Stimulated activated naive CD8-positive, alpha-beta T cell treated with anti-CD3 and anti-CD28 coated beads, Interleukin-15, amount 100 ng/mL, for 72 hours (primary cell): ENCODE measurements around the gene CPEB4.

Experiments used
- ATAC-seq: fragments of 150-1000 bp; cut with Tn5 transposase; 2 replicates; pipeline ENCODE4 v1.10.0; 2021; ENCODE audit warnings: mild to moderate bottlenecking, moderate library complexity
- DNase-seq, 2 donors: peaks; one replicate each; pipeline ENCODE4 v3.0.0; 2021 to 2022
- H3K27ac Mint-ChIP-seq, 2 donors: one replicate each; pipeline ENCODE4 v1.8.0; 2022; ENCODE audit warnings: mild to moderate bottlenecking in 2 of 2, mixed read lengths in 2 of 2, moderate library complexity in 2 of 2
- H3K27me3 Mint-ChIP-seq: one replicate; pipeline ENCODE4 v1.8.0; 2022; ENCODE audit warnings: mixed read lengths
- H3K4me1 Mint-ChIP-seq: one replicate; pipeline ENCODE4 v1.8.0; 2022; ENCODE audit warnings: mild to moderate bottlenecking, mixed read lengths
- H3K4me3 Mint-ChIP-seq, 2 donors: one replicate each; pipeline ENCODE4 v1.8.0; 2022; ENCODE audit warnings: mild to moderate bottlenecking in 2 of 2, mixed read lengths in 2 of 2, moderate library complexity in 1 of 2
- H3K9me3 Mint-ChIP-seq, 2 donors: one replicate each; pipeline ENCODE4 v1.8.0; 2022; ENCODE audit warnings: mixed read lengths in 2 of 2

The CPEB4 gene

DNA sequence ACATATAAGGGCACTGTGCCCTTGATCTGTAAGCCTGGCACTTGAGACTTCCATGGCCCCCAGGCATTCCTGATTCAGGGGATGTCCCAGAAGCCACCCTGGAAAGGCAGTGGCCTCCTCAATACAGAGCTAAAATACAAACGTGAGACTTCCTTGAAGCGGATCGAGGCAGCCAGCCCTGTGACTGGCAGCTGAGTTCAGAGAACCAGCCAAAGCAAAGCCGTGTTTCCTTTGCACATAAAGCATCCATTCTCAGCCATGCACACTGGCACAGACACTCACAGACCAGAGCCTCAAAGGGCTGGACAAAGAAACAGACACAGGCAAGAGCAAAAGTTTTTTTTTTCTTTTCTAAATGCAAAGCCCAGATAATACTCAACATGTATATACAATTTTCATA lies 18.8 kb upstream of the CPEB4 start:
- ATAC-seq: no peak
- no peak overlapping the region for H3K27ac Mint-ChIP-seq

DNA sequence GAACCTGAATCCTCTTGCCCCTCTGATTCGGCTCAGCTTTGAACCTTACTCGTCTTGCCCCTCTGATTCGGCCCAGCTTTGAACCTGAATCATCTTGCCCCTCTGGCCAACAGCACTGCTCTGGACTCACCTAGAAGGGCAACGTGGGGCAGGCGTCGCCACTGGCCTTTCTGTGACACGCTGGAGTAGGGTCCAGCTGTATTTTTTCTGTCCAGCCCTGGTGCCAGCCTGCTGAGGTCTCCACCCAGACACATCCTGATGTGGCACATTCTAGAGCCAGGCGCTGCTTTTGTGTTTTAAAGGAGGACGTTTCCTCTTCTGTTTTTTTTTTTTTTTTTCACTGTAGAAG lies 15.2 kb upstream of the CPEB4 start:
- ATAC-seq (no peak), DNase-seq (no peak)
- H3K27ac Mint-ChIP-seq: peak overlapping the region in 1 of 2 donors; percentile 34
- no peak overlapping the region for H3K4me3 Mint-ChIP-seq
- no peaks in the 10 kb centered on the region for H3K27me3 Mint-ChIP-seq
- no peaks in the 10 kb centered on the region for H3K4me1 Mint-ChIP-seq
- no peaks in the 10 kb centered on the region for H3K9me3 Mint-ChIP-seq

More for the DNA sequence above, 18.8 kb upstream of the CPEB4 start:
- peaks cover 8% of the 10 kb centered on the region for H3K27me3 Mint-ChIP-seq
- no peak overlapping the region for H3K4me3 Mint-ChIP-seq
- H3K9me3 Mint-ChIP-seq: no peaks in the 10 kb centered on the region
- no peak for DNase-seq
- H3K4me1 Mint-ChIP-seq: no peaks in the 10 kb centered on the region

DNA sequence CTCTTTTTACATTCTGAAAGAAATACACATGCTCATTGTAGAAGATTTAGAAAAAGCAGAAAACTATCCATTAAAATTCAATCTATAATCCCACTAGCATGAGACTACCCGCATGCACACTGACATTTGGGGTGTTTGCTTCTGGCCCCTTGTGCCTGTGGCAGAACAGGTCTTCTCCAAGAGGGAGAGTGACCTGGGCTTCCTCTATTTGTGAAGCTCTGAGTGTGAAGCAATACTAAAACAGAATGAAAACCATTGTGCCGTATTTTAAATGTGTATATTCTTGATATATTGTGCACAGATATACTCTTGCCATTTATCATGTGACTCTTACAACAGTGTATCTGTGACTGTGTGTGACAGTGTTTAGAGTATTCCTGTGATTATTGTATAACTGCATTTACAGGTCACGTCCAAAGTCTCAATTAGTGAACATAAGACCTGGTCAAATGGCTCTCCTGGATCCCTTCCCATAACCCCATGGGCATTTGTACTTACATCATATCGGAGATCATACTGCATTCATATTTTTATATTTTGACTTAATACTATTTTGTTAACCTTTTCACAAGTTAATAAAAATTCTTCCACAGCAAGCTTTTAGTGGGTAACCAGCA lies 14.7 kb upstream of the CPEB4 start:
- H3K27me3 Mint-ChIP-seq: no peaks in the 10 kb centered on the region
- no peak for ATAC-seq
- no peak for DNase-seq
- no peak overlapping the region for H3K4me3 Mint-ChIP-seq
- H3K27ac Mint-ChIP-seq: peak overlapping the region in 1 of 2 donors; percentile 34
- H3K4me1 Mint-ChIP-seq: no peaks in the 10 kb centered on the region
- H3K9me3 Mint-ChIP-seq: no peaks in the 10 kb centered on the region

DNA sequence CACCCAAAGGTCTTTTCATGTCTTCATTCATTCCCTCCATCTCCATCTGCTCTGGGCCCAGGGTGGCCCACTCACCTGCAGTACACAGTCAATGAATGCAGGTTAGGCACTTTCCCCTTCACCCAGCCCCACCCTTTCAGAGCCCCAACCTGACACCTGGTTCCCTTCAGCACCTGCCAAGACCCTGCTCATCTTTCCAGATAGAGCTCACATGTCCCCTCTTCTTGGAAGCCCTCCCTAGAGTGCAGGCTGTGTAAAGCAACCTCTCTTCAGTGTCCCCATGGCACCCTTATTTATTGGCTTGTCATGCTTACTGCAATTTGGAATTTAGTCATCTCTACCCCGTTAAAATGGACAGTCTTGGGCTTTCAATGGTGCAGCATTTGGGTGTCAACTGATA lies 13.0 kb upstream of the CPEB4 start:
- no peak for ATAC-seq
- H3K4me3 Mint-ChIP-seq: no peak overlapping the region
- no peak overlapping the region for H3K27ac Mint-ChIP-seq
- no peak for DNase-seq
- no peaks in the 10 kb centered on the region for H3K9me3 Mint-ChIP-seq
- H3K4me1 Mint-ChIP-seq: no peaks in the 10 kb centered on the region
- H3K27me3 Mint-ChIP-seq: no peaks in the 10 kb centered on the region

DNA sequence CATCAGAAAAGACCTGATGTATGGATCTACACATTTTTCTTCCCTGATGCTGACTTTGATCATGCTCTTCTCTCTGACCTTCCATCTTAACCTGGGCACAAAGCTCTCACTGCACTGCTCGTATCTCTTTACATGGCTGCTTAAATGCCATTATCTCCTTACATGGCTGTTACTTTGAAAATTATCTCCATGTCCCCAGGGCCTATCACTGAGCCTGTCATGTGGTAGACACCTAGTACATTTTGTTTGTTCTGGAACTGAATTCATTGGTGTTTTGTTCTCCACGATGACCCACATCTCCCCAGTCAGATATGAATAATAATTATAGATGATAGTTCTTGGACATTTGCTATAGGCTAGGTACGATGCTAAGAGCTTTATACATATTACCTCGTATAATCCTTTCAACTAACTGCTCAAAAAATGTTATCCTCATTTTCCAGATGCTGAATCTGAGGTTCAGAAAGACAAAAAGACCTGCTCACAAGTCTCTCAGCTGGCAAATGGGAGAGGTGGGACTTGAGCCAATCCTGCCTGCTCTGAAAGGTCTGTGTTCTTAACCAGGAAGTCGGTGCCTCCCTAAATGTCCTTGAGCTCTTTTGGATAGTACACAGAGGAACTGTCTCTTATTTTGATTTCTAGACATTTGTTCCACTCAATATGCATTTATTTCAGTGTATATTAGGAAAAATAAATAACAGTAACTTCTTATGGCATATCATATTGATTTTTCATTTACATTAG lies 9.8 kb upstream of the CPEB4 start:
- peaks cover 2% of the 10 kb centered on the region for H3K4me1 Mint-ChIP-seq
- no peak for ATAC-seq

DNA sequence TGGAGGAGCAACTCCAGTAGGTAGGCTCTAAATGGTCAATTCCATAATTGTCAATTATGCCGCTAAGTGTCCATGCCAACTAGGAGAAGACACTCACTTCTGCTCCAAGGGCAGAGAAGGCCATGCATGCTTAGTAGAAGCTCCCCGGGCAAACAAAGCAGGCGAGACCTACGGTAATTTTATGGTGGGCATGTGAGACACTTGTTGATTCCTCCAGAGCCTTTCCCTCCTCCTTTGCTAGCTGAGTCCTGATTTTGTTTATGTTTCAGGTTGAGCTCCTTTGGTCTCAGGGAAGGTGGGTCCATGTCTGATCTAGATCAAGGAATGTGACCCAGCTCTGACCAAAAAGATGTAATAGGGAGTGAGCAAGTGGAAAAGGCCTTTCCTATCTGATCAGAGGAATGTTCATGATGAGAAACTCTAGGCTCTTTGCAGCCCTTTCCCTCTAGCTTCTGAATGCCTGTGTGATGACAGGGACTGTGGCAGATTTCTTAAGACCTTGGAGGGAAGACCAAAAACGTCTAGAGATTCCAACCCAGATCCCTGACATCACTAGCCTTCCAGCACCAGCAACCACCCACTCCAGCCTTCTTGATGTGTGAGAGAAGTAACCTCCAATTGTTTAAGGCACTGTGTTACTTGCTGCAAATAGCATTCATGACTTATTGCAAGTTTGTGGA lies 7.7 kb upstream of the CPEB4 start:
- H3K27ac Mint-ChIP-seq: no peak overlapping the region
- ATAC-seq (no peak), DNase-seq (no peak)
- no peaks in the 10 kb centered on the region for H3K27me3 Mint-ChIP-seq
- peaks cover 18% of the 10 kb centered on the region for H3K4me1 Mint-ChIP-seq
- no peak overlapping the region for H3K4me3 Mint-ChIP-seq
- H3K9me3 Mint-ChIP-seq: peaks cover 16 to 29% of the 10 kb centered on the region in 2 donors

More for the DNA sequence above, 9.8 kb upstream of the CPEB4 start:
- peaks cover 11 to 14% of the 10 kb centered on the region in 2 donors for H3K9me3 Mint-ChIP-seq
- no peak overlapping the region for H3K4me3 Mint-ChIP-seq
- H3K27ac Mint-ChIP-seq: no peak overlapping the region
- H3K27me3 Mint-ChIP-seq: no peaks in the 10 kb centered on the region
- no peak for DNase-seq

DNA sequence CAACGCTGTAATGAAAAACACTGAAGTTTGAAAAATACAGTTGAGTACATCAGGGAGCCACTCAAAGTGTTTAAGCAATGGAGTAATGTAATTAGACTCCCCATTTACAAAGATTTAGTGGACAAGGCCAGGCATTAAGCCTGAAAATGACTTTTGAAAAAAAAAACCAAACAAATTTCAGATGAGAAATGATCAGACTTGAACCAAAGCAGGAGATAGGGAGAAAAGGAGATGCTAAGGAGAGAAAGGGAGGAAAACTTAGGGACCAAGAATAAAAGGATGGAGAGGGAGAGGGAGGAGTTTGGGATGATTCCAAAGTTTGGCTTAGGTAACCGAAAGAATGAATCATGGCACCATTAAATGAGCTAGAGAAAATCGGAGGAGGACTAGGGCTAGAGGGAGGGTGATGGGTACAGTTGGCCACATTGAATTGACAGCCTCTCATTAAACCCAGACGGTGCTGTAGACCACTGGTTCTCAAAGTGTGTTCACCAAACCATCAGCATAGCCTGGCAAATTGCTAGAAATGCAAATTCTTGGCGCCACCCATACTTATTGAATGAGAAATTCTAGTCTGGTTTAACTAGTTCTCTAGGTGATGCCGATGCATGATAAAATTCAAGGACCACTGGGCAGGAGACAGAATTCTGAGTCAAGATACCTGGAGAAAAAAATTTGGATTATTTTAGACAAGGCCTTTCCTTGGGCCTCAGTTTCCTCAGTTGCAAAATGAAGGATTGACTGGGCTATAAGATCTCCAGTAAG lies 6.2 kb upstream of the CPEB4 start:
- Mint-ChIP-seq H3K27ac (no peak overlapping the region), H3K9me3 (peaks cover 16 to 44% of the 10 kb centered on the region in 2 donors), H3K27me3 (no peaks in the 10 kb centered on the region), H3K4me3 (no peak overlapping the region), H3K4me1 (peaks cover 34% of the 10 kb centered on the region)
- ATAC-seq (no peak), DNase-seq (no peak)

DNA sequence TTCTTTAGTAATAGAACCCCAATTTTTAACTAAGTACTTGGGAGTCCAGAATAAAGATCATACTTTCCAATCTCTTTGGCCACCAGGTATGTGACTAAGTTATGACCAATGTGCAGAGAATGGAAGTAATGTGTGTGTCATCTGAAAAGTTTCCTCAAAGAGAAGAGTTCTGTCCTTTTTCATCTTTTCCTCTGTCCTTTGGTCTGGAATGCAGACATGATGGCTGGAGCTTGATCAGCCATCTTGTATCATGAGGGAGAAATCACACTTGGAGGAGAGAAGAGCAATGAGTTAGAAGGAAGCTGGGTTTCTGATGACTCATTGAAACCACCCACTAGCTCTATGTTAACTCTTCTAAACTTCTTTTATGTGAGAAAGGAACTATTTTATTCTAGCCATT lies 5.5 kb upstream of the CPEB4 start:
- Mint-ChIP-seq H3K4me1 (peaks cover 40% of the 10 kb centered on the region), H3K4me3 (no peak overlapping the region), H3K27ac (peak overlapping the region in 1 of 2 donors; percentile 12), H3K27me3 (no peaks in the 10 kb centered on the region), H3K9me3 (peaks cover 16 to 44% of the 10 kb centered on the region in 2 donors)
- ATAC-seq (no peak), DNase-seq (no peak)

DNA sequence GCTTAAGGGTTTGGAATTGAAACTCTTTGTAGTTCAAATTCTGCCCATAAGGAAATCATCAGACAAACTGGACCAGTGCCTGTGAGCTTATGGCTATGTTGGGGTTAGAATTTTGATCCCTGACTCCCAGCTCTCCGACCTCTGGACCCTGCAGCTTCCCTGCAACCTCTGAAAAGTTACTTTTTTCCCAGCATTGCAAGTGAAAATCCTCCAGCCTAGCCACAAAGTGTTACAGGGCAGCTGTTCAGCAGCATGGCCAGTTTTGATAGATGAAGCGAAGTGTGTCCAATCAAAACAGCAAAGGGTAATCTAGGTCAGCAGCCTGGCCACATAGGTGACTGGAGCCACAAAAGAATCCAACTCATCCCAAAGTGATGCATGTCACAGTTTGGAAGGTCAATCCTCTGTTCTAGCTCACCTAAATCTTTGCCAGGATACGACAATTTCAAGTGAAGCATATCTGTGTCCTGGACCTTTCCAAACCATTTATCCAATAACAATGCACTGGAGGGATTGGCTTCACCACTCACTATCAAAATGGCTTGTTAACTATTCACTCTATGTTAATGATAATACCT lies 4.7 kb upstream of the CPEB4 start:
- H3K9me3 Mint-ChIP-seq: peaks cover 16 to 44% of the 10 kb centered on the region in 2 donors
- no peak overlapping the region for H3K27ac Mint-ChIP-seq

DNA sequence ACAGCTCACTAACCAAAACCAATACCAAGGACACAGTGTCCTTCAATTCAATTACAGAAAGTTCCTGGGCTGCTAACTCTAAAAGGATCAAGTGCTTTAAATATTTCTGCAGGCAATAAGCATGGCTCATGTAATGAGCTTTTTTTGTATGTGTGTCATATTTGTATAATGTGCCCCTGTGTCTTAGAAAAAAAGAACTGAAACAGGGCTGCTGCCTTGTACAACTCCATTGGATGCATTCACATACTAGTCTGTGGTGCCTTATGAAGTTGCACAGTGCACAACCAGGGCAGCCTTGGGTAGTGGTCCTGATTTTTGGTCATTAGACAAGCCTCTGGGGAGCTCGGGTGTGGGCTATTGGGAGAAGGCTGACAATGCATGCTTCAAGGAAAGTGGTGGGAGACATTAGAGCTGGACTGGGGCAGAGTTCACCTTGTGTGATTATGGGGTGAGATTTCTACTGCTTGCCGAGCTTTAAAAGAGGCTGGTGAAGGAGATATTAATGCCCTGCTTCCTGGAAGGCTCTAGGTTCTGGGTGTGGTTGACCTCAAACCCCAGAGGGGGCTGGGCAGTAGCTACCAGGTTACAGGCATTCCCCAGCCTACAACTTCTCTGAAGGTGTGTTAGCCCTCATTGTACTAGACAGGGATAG lies 3.6 kb upstream of the CPEB4 start:
- ATAC-seq (peak; percentile 16), DNase-seq (peak; percentile 21 to 59)
- Mint-ChIP-seq H3K27me3 (no peaks in the 10 kb centered on the region), H3K9me3 (peaks cover 16 to 44% of the 10 kb centered on the region in 2 donors), H3K27ac (no peak overlapping the region), H3K4me3 (peak overlapping the region; percentile 4 to 53), H3K4me1 (peaks cover 50% of the 10 kb centered on the region)

More for the DNA sequence above, 4.7 kb upstream of the CPEB4 start:
- H3K27me3 Mint-ChIP-seq: no peaks in the 10 kb centered on the region
- H3K4me3 Mint-ChIP-seq: no peak overlapping the region
- no peak for ATAC-seq
- H3K4me1 Mint-ChIP-seq: peaks cover 45% of the 10 kb centered on the region
- no peak for DNase-seq

DNA sequence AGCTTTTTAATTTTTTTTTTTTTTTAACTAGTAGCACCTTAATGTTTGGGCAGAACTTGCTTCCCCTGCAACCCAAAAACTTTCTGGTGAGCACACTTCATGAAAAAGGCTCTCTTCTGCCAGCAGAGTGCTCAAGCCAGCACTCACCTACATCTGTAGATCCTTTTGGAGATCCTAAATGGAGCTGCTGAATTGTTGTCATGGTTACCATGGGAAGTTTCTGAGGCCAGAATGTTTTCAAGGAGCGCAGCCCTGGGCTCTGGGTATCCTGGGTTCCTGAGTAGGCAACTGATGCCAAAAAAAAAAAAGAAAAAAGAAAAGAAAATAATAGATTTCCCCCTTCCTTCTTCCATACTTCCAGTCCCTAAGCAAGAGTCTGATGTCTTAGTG lies 3.1 kb upstream of the CPEB4 start:
- ATAC-seq (no peak), DNase-seq (no peak)
- H3K27me3 Mint-ChIP-seq: no peaks in the 10 kb centered on the region
- no peak overlapping the region for H3K27ac Mint-ChIP-seq
- H3K4me1 Mint-ChIP-seq: peaks cover 55% of the 10 kb centered on the region
- peaks cover 16 to 44% of the 10 kb centered on the region in 2 donors for H3K9me3 Mint-ChIP-seq
- peak overlapping the region in 1 of 2 donors; percentile 42 for H3K4me3 Mint-ChIP-seq

DNA sequence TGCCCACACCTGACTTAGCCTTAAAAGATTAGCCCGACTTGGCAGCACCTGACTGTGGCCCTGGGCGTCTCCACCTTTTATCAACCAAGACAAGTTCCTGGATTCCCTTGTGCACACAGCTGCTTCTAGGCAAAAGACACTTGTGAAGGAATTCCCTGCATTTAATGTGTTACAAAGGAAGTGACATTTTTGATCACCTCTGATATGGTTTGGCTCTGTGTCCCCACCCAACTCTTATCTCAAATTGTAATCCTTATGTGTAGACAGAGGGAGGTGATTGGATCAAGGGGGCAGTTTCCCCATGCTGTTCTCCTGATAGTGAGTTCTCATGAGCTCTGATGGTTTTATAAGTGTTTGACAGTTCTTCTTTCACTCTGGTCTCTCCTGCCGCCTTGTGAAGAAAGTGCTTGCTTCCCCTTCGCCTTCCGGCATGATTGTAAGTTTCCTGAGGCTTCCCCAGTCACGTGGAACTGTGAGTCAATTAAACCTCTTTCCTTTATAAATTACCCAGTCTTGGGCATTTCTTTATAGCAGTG lies 2.6 kb upstream of the CPEB4 start:
- DNase-seq (no peak), ATAC-seq (no peak)
- H3K27ac Mint-ChIP-seq: no peak overlapping the region
- H3K4me1 Mint-ChIP-seq: peaks cover 60% of the 10 kb centered on the region
- peak overlapping the region in 1 of 2 donors; percentile 42 for H3K4me3 Mint-ChIP-seq
- no peaks in the 10 kb centered on the region for H3K27me3 Mint-ChIP-seq
- H3K9me3 Mint-ChIP-seq: peaks cover 16 to 44% of the 10 kb centered on the region in 2 donors

DNA sequence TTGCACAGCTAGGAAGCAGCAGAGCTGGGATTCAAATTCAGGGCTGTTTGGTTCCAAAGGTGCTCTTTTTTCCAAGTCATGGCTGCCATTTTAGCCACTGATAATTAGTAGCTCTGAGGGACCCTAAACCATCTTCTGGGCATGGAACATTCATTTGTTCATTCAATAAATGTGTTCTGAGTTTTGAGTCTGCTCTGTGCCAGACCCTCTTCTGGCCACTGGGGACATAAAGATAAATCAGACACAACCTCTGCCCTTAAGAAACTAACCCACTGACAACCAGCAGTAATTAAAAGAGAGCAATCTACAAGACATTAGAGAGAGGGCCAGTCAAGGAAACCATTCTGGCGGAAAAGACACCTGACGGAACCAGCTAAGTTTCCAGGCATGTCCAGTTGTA lies 2.0 kb upstream of the CPEB4 start:
- ATAC-seq (no peak), DNase-seq (no peak)
- peaks cover 66% of the 10 kb centered on the region for H3K4me1 Mint-ChIP-seq
- H3K9me3 Mint-ChIP-seq: peaks cover 16 to 44% of the 10 kb centered on the region in 2 donors
- no peak overlapping the region for H3K4me3 Mint-ChIP-seq
- H3K27ac Mint-ChIP-seq: no peak overlapping the region
- H3K27me3 Mint-ChIP-seq: no peaks in the 10 kb centered on the region

DNA sequence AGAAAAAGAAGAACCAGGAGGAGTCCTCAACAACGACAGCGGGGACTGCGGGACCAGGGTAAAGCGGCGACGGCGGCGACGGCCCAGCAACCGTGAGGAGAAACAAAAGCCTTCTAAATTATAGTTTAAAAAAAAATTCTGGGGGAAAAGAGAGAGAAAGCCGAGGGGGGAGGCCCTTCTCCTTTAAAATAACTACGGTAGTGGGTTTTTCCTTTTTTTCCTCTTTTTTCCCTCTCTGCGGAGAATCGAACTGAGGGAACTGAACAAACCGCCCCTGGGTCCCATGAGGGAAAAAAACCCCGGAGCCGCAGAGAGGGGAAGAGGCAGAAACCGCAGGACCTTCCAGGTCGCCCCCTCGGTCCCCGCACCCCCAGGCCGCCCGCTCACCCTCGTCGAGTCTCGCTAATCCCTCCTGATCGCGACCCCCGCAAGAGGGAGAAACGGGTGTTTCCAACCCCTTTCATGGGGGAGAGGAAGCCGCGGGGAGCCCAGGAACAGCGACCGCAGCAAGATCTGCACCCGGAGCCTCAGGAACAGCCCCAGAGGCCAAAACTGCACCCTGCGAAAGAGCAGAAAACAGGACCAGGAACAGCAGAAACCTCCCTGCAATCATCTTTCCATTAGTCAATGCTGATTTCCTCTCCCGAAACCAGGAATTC lies 453 bp downstream of the CPEB4 start:
- peaks cover 76% of the 10 kb centered on the region for H3K4me1 Mint-ChIP-seq
- H3K9me3 Mint-ChIP-seq: peaks cover 3 to 30% of the 10 kb centered on the region in 2 donors
- H3K4me3 Mint-ChIP-seq: peak overlapping the region; percentile 96
- no peaks in the 10 kb centered on the region for H3K27me3 Mint-ChIP-seq
- peak in 1 of 2 donors; percentile 15 for DNase-seq
- peak overlapping the region; percentile 100 for H3K27ac Mint-ChIP-seq
- ATAC-seq: no peak
